Liver (tissue), 9 donors: Measurements from ENCODE around the gene ABCB6. TPM values are rescaled to one million over a fixed set of nuclear protein-coding genes. Genes with fewer than 3 reads are reported as not detected.
A peak's percentile ranks its signal among the peaks of the same experiment; 100 is the strongest.

Experiments
- DNase-seq: peaks from one replicate; pipeline ENCODE4 v3.0.0-alpha.2; 2017; ENCODE audit warnings: low spot score
- H3K27ac ChIP-seq, 2 donors: one replicate each; pipeline ENCODE4 v1.7.0; 2013; ENCODE audit warnings: inconsistent platforms in 2 of 2, low read length in 2 of 2, control low read depth in 1 of 2, low read depth in 1 of 2, mild to moderate bottlenecking in 1 of 2
- H3K27me3 ChIP-seq, 4 donors: one replicate each; pipeline versions ENCODE4 v1.6.1 to v1.7.0; 2013; ENCODE audit warnings: low read length in 3 of 4, inconsistent platforms in 1 of 4, mild to moderate bottlenecking in 1 of 4, moderate library complexity in 1 of 4; ENCODE audit not compliant: control insufficient read depth in 4 of 4, insufficient read depth in 4 of 4
- H3K36me3 ChIP-seq, 4 donors: one replicate each; pipeline versions ENCODE4 v1.6.1 to v1.7.0; 2013; ENCODE audit warnings: low read length in 3 of 4, mild to moderate bottlenecking in 3 of 4, low read depth in 1 of 4, moderate library complexity in 1 of 4; ENCODE audit not compliant: control insufficient read depth in 4 of 4, insufficient read depth in 3 of 4
- H3K4me1 ChIP-seq, 4 donors: one replicate each; pipeline versions ENCODE4 v1.6.1 to v1.7.0; 2013; ENCODE audit warnings: low read length in 3 of 4, mild to moderate bottlenecking in 3 of 4, moderate library complexity in 1 of 4; ENCODE audit not compliant: control insufficient read depth in 4 of 4, insufficient read depth in 4 of 4
- H3K4me3 ChIP-seq, 3 donors: one replicate each; pipeline versions ENCODE4 v1.6.1 to v1.7.0; 2013; ENCODE audit warnings: low read length in 3 of 3, control low read depth in 1 of 3, low read depth in 1 of 3, mild to moderate bottlenecking in 1 of 3
- H3K9ac ChIP-seq, 2 donors: one replicate each; pipeline ENCODE4 v1.7.0; 2013; ENCODE audit warnings: low read length in 2 of 2, mild to moderate bottlenecking in 2 of 2, moderate library complexity in 2 of 2, control low read depth in 1 of 2, low read depth in 1 of 2
- H3K9me3 ChIP-seq, 4 donors: one replicate each; pipeline versions ENCODE4 v1.6.1 to v1.7.0; 2013; ENCODE audit warnings: low read length in 3 of 4; ENCODE audit not compliant: control insufficient read depth in 4 of 4
- ATF3 ChIP-seq: IDR thresholded peaks from 2 replicates; pipeline ENCODE4 v1.6.1; 2016; ENCODE audit warnings: antibody characterized with exemption
- CTCF ChIP-seq: fragments of 150-350 bp; IDR thresholded peaks from 2 replicates; pipeline ENCODE4 v1.5.1; 2017; ENCODE audit warnings: improper control_type of control experiment, low read depth, low read length; ENCODE audit not compliant: missing input control
- EGR1 ChIP-seq, 2 donors: IDR thresholded peaks; 2 replicates each; pipeline ENCODE4 v1.6.1; 2016 to 2018; ENCODE audit warnings: antibody characterized with exemption in 2 of 2, low read depth in 2 of 2
- FOXA1 ChIP-seq: IDR thresholded peaks from 2 replicates; pipeline ENCODE4 v1.6.1; 2016; ENCODE audit warnings: antibody characterized with exemption
- FOXA2 ChIP-seq: IDR thresholded peaks from 2 replicates; pipeline ENCODE4 v1.6.1; 2016; ENCODE audit warnings: antibody characterized with exemption
- GABPA ChIP-seq, 2 donors: IDR thresholded peaks in 1 of 2; conservative IDR thresholded peaks in 1 of 2; 2 replicates each; pipeline ENCODE4 v1.6.1; 2016; ENCODE audit warnings: antibody characterized with exemption in 2 of 2, mild to moderate bottlenecking in 1 of 2, moderate library complexity in 1 of 2
- HNF4A ChIP-seq, 2 donors: conservative IDR thresholded peaks; 2 replicates each; pipeline ENCODE4 v1.6.1; 2016; ENCODE audit warnings: antibody characterized with exemption in 2 of 2, mild to moderate bottlenecking in 2 of 2
- JUND ChIP-seq, 2 donors: IDR thresholded peaks; 2 replicates each; pipeline ENCODE4 v1.6.1; 2016; ENCODE audit warnings: antibody characterized with exemption in 2 of 2
- MAX ChIP-seq: IDR thresholded peaks from 2 replicates; pipeline ENCODE4 v1.6.1; 2016; ENCODE audit warnings: antibody characterized with exemption
- NR2F2 ChIP-seq: IDR thresholded peaks from 2 replicates; pipeline ENCODE4 v1.6.1; 2016; ENCODE audit warnings: antibody characterized with exemption
- RAD21 ChIP-seq, 2 donors: IDR thresholded peaks; 2 replicates each; pipeline ENCODE4 v1.6.1; 2016; ENCODE audit warnings: antibody characterized with exemption in 2 of 2, mild to moderate bottlenecking in 2 of 2
- REST ChIP-seq: IDR thresholded peaks from 2 replicates; pipeline ENCODE4 v1.6.1; 2016; ENCODE audit warnings: antibody characterized with exemption, mild to moderate bottlenecking
- SP1 ChIP-seq: IDR thresholded peaks from 2 replicates; pipeline ENCODE4 v1.6.1; 2018; ENCODE audit warnings: antibody characterized with exemption, mild to moderate bottlenecking
- TAF1 ChIP-seq: conservative IDR thresholded peaks from 2 replicates; pipeline ENCODE4 v1.6.1; 2016; ENCODE audit warnings: antibody characterized with exemption, mild to moderate bottlenecking
- ZBTB33 ChIP-seq: IDR thresholded peaks from 2 replicates; pipeline ENCODE4 v1.6.1; 2016; ENCODE audit warnings: antibody characterized with exemption
- WGBS: extraction: QIAGEN DNeasy Blood & Tissue Kit; methylation state at CpG from one replicate; pipeline ENCODE4 v1.1.7; 2013; 5-methylcytosine and 5-hydroxymethylcytosine counted together
- polyA plus RNA-seq, 2 donors: library from polyadenylated mRNA; stranded (reverse) in 1 of 2; unstranded in 1 of 2; fragments of 200-250 nt in 1 of 2; fragments of >200 nt in 1 of 2; fragmentation: Nextera tagmentation in 1 of 2; extraction: Ambion mirVana in 1 of 2; gene quantifications; one replicate each; pipeline versions ENCODE4 v1.2.1 to v1.2.3, GENCODE V29; 2013 to 2015
- total RNA-seq, 2 donors: library from RNA; depleted of rRNA; stranded (reverse); fragments of >200 nt; gene quantifications; one replicate each; pipeline ENCODE4 v1.2.3, GENCODE V29; 2014
- donor health status: healthy.
- donor health status: healthy.
- donor health status: healthy.
- donor health status: healthy.
- donor health status: healthy.

ABCB6 gene
- total and polyA plus RNA-seq, 4 donors: 19.0 to 96.1 (median 47.8) TPM

- H3K9me3 ChIP-seq: no peaks in the 10 kb centered on the region
- no peak for DNase-seq
- no peak overlapping the region for H3K4me3 ChIP-seq
- H3K4me1 ChIP-seq: peaks cover 5 to 27% (median 19%) of the 10 kb centered on the region in 4 donors
- TF ChIP-seq REST: no peak
- no peak for TF ChIP-seq GABPA (IDR thresholded peaks at IDR 0.05 in 1 of 2, conservative IDR thresholded peaks at IDR 0.05 in 1 of 2)
- TF ChIP-seq ZBTB33: no peak
- TF ChIP-seq NR2F2: no peak
- no peak for TF ChIP-seq FOXA2
- no peak for TF ChIP-seq CTCF
- no peak for TF ChIP-seq SP1
- TF ChIP-seq ATF3: no peak
- no peak for TF ChIP-seq JUND (IDR thresholded peaks at IDR 0.05)
- no peak for TF ChIP-seq TAF1
- no peak for TF ChIP-seq EGR1 (IDR thresholded peaks at IDR 0.05; ENCODE audit: low read depth in 2 of 2)
- no peak for TF ChIP-seq MAX
- no peak for TF ChIP-seq RAD21 (IDR thresholded peaks at IDR 0.05)
- no peak overlapping the region for H3K27ac ChIP-seq
- no peak overlapping the region for H3K9ac ChIP-seq
- WGBS: 95% methylated on average over 16 of the region's 16 CpGs
- peaks cover 21 to 56% (median 48%) of the 10 kb centered on the region in 4 donors for H3K36me3 ChIP-seq
- H3K27me3 ChIP-seq: no peaks in the 10 kb centered on the region
Observed at GRCh38 chr2:219221957-219222518, 3.3 kb upstream of the ABCB6 start.

GRCh38 chr2:219220652-219221402 lies 2.1 kb upstream of the ABCB6 start:
- Histone ChIP-seq H3K27me3 (no peaks in the 10 kb centered on the region), H3K9me3 (no peaks in the 10 kb centered on the region), H3K9ac (no peak overlapping the region), H3K27ac (no peak overlapping the region), H3K4me3 (no peak overlapping the region), H3K4me1 (peaks cover 5 to 27% (median 19%) of the 10 kb centered on the region in 4 donors), H3K36me3 (peaks cover 21 to 54% (median 46%) of the 10 kb centered on the region in 4 donors)
- peak; percentile 44 for DNase-seq
- 93% methylated on average over 19 of the region's 19 CpGs for whole genome bisulfite sequencing
- TF ChIP-seq GABPA (IDR thresholded peaks at IDR 0.05 in 1 of 2, conservative IDR thresholded peaks at IDR 0.05 in 1 of 2): no peak
- TF ChIP-seq ATF3: no peak
- no peak for TF ChIP-seq ZBTB33
- no peak for TF ChIP-seq HNF4A (conservative IDR thresholded peaks at IDR 0.05)
- TF ChIP-seq MAX: no peak
- TF ChIP-seq FOXA1: no peak
- no peak for TF ChIP-seq TAF1
- no peak for TF ChIP-seq REST
